ENCODE data around the gene WNT5B. TPM values are rescaled to one million over a fixed set of nuclear protein-coding genes. Genes with fewer than 3 reads are reported as not detected.

WNT5B gene
- total RNA-seq, 1 experiment from 2014 or later, result 33.1 TPM

DNA sequence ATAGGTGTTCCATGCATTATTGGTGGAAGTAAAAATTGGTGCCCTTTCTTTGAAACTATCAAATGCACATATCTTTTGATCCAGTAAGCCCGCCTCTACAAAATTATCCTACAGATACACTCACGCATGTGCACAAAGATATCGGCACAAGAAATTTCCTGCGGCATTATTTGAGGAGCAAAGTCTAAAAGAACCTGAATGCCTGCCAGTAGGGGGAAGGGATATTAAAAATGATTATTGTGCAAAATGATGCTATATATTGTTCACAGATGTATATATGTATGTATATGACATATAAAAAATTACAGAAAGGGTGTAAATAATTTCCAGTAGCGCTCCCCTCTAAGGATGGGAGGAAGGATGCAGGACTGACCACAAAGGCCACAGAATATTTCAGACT, 37.2 kb downstream of the WNT5B start:
- H3K27ac ChIP-seq, result no peak overlapping the region
- ChIA-PET POLR2A (ENCODE audit: unreplicated experiment) (interaction anchor here (0.7 kb wide), 1 partner anchor 56 kb away, joined by 16 read pairs; no protein-coding TSS in a partner anchor), CTCF (no interaction called here)
- DNase-seq, result no peak
- TF ChIP-seq, protein P1, sequence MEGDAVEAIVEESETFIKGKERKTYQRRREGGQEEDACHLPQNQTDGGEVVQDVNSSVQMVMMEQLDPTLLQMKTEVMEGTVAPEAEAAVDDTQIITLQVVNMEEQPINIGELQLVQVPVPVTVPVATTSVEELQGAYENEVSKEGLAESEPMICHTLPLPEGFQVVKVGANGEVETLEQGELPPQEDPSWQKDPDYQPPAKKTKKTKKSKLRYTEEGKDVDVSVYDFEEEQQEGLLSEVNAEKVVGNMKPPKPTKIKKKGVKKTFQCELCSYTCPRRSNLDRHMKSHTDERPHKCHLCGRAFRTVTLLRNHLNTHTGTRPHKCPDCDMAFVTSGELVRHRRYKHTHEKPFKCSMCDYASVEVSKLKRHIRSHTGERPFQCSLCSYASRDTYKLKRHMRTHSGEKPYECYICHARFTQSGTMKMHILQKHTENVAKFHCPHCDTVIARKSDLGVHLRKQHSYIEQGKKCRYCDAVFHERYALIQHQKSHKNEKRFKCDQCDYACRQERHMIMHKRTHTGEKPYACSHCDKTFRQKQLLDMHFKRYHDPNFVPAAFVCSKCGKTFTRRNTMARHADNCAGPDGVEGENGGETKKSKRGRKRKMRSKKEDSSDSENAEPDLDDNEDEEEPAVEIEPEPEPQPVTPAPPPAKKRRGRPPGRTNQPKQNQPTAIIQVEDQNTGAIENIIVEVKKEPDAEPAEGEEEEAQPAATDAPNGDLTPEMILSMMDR (conservative IDR thresholded peaks at IDR 0.05), result no peak
- no peak for TF ChIP-seq EZH2 (IDR thresholded peaks at IDR 0.05; ENCODE audit: low read depth)
- H3K4me3 ChIP-seq, result no peak overlapping the region
- H3K4me2 ChIP-seq, result no peak overlapping the region
- H3K9me3 ChIP-seq (ENCODE audit: insufficient read depth, low read depth), result no peaks in the 10 kb centered on the region
- no peaks in the 10 kb centered on the region for H3K36me3 ChIP-seq (ENCODE audit: low read depth)
- H3K27me3 ChIP-seq (ENCODE audit: insufficient read depth, low read depth), result no peaks in the 10 kb centered on the region
- H3K4me1 ChIP-seq (replicated peaks; ENCODE audit: insufficient read depth), result peaks cover 24% of the 10 kb centered on the region
- intact Hi-C loops (cut with micrococcal nuclease; ENCODE audit: unreplicated experiment), result no loop called here
- no peak overlapping the region for H2AFZ ChIP-seq
- H4K20me1 ChIP-seq (ENCODE audit: insufficient read depth), result no peaks in the 10 kb centered on the region
- H3K79me2 ChIP-seq (ENCODE audit: low read depth), result no peaks in the 10 kb centered on the region
- H3K9me2 ChIP-seq (ENCODE audit: insufficient read depth), result no peaks in the 10 kb centered on the region
- no TSS peak for BruUV-seq (replicated peaks)
- H3F3A ChIP-seq (ENCODE audit: insufficient read depth, low read depth), result peaks cover 19% of the 10 kb centered on the region; the same call in 1 of the 2 replicates

DNA sequence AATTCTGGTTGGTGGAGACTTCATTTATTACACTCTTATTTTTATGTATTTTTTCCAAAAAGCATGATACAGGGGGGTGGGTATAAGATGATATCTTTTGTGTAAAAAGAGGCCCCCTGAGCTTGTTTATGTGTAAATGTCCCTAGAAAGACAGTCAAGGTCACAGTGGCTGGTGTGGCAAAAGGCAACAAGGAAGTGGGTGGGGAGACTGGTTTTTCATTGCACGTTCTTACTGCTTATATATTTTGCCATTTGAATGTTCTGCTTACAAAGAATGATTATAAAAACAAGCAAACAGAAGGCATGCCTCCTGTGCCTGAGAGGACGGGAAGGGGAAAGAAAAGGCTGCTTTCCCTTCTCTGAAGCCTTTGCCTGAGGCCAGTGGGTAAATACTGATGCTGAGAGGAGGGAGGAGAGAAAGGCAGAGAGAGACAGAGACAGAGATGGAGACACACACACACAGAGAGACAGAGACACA, 37.7 kb downstream of the WNT5B start:
- Histone ChIP-seq H3K36me3 (ENCODE audit: low read depth) (no peaks in the 10 kb centered on the region), H2AFZ (no peak overlapping the region), H3K9me2 (ENCODE audit: insufficient read depth) (no peaks in the 10 kb centered on the region), H3K4me3 (no peak overlapping the region), H4K20me1 (ENCODE audit: insufficient read depth) (no peaks in the 10 kb centered on the region), H3F3A (ENCODE audit: insufficient read depth, low read depth) (peaks cover 17% of the 10 kb centered on the region; the same call in 1 of the 2 replicates), H3K27me3 (ENCODE audit: insufficient read depth, low read depth) (no peaks in the 10 kb centered on the region), H3K4me2 (no peak overlapping the region), H3K9me3 (ENCODE audit: insufficient read depth, low read depth) (no peaks in the 10 kb centered on the region), H3K79me2 (ENCODE audit: low read depth) (no peaks in the 10 kb centered on the region), H3K27ac (no peak overlapping the region), H3K4me1 (replicated peaks; ENCODE audit: insufficient read depth) (peaks cover 24% of the 10 kb centered on the region)
- TF ChIP-seq EZH2 (IDR thresholded peaks at IDR 0.05; ENCODE audit: low read depth), result no peak
- TF ChIP-seq, protein P1 (conservative IDR thresholded peaks at IDR 0.05), result no peak
- no TSS peak for BruUV-seq (replicated peaks)
- ChIA-PET CTCF (no interaction called here), POLR2A (ENCODE audit: unreplicated experiment) (interaction anchor here (0.5 kb wide), 1 partner anchor 36 kb away, joined by 6 read pairs; no protein-coding TSS in a partner anchor)
- no peak for DNase-seq
- intact Hi-C loops (cut with micrococcal nuclease; ENCODE audit: unreplicated experiment), result no loop called here

DNA sequence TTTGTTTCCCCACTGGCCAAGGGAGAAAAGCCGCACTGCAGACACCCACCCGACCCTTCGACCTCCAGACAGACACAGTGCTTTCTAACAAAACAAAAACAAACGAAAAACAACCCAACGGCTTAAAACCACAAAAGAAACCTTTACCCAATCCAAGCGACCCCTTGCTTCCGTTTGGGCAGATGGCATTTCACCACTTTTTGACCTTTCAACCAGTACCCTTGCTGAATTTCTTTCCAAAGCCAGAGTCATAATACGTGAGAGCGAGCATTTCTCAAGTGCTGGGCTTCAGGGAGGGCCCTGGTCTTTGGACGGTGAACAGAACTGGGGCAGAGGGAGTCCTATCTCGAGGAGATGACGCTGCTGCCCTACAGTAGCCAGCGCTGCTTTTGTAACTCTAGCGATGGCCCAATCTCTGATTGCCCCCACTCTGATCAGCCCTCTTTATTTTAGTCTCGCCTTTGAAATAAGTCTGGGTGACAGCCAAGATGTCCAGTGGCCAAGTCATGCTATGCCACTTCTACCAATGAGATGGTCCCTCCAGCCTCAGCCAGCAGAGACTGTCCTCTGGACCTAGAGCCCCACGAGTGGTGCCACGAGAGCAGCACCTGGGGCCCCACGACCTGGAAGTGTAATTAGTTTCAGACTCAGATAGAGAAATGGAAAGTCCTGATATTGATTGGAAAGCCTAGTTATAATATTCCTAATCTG, 40.0 kb downstream of the WNT5B start:
- Histone ChIP-seq H3K4me3 (no peak overlapping the region), H3K4me2 (no peak overlapping the region), H3K9me3 (ENCODE audit: insufficient read depth, low read depth) (no peaks in the 10 kb centered on the region), H3K36me3 (ENCODE audit: low read depth) (no peaks in the 10 kb centered on the region), H4K20me1 (ENCODE audit: insufficient read depth) (no peaks in the 10 kb centered on the region), H3K27ac (peak overlapping the region; percentile 90; the same call in 1 of the 2 replicates), H3K4me1 (replicated peaks; ENCODE audit: insufficient read depth) (peaks cover 24% of the 10 kb centered on the region), H2AFZ (no peak overlapping the region), H3K27me3 (ENCODE audit: insufficient read depth, low read depth) (no peaks in the 10 kb centered on the region), H3K9me2 (ENCODE audit: insufficient read depth) (no peaks in the 10 kb centered on the region), H3K79me2 (ENCODE audit: low read depth) (no peaks in the 10 kb centered on the region), H3F3A (ENCODE audit: insufficient read depth, low read depth) (peaks cover 13% of the 10 kb centered on the region; the same call in 1 of the 2 replicates)
- DNase-seq, result no peak
- no TSS peak for BruUV-seq (replicated peaks)
- intact Hi-C loops (cut with micrococcal nuclease; ENCODE audit: unreplicated experiment), result no loop called here
- ChIA-PET CTCF (no interaction called here), POLR2A (ENCODE audit: unreplicated experiment) (no interaction called here)
- no peak for TF ChIP-seq EZH2 (IDR thresholded peaks at IDR 0.05; ENCODE audit: low read depth)
- TF ChIP-seq, protein P1 (conservative IDR thresholded peaks at IDR 0.05), result no peak
